ENCODE measurements around the gene GAL3ST3. TPM values are rescaled to one million over a fixed set of nuclear protein-coding genes. Genes with fewer than 3 reads are reported as not detected.

Gene GAL3ST3
- polyA plus RNA-seq, 1 donor (not counting 4 experiments of a cell fraction or from before 2014, with no cell fraction given) = not detected

GRCh38 chr11:66075273-66075672 is 26.3 kb upstream of the GAL3ST3 start:
- Histone ChIP-seq H3K9me3 (ENCODE audit: control insufficient read depth, low read depth, low read length) (no peaks in the 10 kb centered on the region), H3K36me3 (ENCODE audit: control insufficient read depth in 2 of 2, extremely low read depth in 1 of 2, insufficient read depth in 2 of 2, low read length in 2 of 2) (peaks cover 4 to 19% of the 10 kb centered on the region in 2 experiments), H4K20me1 (ENCODE audit: control insufficient read depth, extremely low read depth, insufficient read depth, low read length) (no peaks in the 10 kb centered on the region), H3K27me3 (ENCODE audit: control insufficient read depth, extremely low read depth, insufficient read depth, low read length) (no peaks in the 10 kb centered on the region), H2AFZ (ENCODE audit: control insufficient read depth, low read length) (no peak overlapping the region), H3K4me2 (ENCODE audit: control insufficient read depth, extremely low read depth, insufficient read depth, low read depth, low read length) (no peak overlapping the region), H3K4me3 (ENCODE audit: control insufficient read depth in 2 of 3, extremely low read depth in 1 of 3, insufficient read depth in 2 of 3, low read depth in 1 of 3, low read length in 3 of 3) (no peak overlapping the region), H3K27ac (ENCODE audit: control insufficient read depth, insufficient read depth, low read length) (no peak overlapping the region), H3K9ac (ENCODE audit: control insufficient read depth, extremely low read depth, insufficient read depth, low read length) (no peak overlapping the region), H3K79me2 (ENCODE audit: control insufficient read depth, insufficient read depth, low read length) (peaks cover 61% of the 10 kb centered on the region), H3K9me1 (ENCODE audit: control insufficient read depth, extremely low read depth, insufficient read depth, low read length) (peaks cover 4% of the 10 kb centered on the region), H3K4me1 (ENCODE audit: control insufficient read depth, extremely low read depth, insufficient read depth, low read length) (peaks cover 24% of the 10 kb centered on the region)
- TF ChIP-seq CTCF (optimal IDR thresholded peaks at IDR 0.05 in 1 of 3, IDR thresholded peaks at IDR 0.05 in 1 of 3, conservative IDR thresholded peaks at IDR 0.05 in 1 of 3; ENCODE audit: extremely low read depth in 1 of 3, insufficient read depth in 2 of 3, low read length in 3 of 3) (no peak), EZH2 (IDR thresholded peaks at IDR 0.05; ENCODE audit: low read length) (no peak)
- FAIRE-seq (no peak), DNase-seq (ENCODE audit: low read depth, low spot score) (no peak)
- dilution Hi-C loops (cut with MboI; ENCODE audit: extremely low pct_ligation_motif_present, low sequenced_read_pairs) = no loop called here

DNA sequence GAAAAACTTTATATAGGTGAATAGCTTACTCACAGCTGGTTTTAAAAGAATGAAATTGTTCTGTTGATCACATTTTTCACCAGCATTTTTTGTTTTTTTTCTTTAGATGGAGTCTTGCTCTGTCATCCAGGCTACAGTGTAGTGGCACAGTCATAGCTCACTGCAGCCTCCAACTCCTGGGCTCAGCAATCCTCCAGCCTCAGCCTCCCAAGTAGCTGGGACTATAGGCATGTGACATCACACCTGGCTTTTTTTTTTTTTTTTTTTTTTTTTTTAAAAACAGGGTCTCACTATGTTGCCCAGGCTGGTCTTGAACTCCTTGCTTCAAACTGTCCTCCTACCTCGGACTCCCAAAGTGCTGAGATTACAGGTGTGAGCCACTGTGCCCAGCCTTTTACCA is 24.7 kb upstream of the GAL3ST3 start:
- Histone ChIP-seq H3K27me3 (ENCODE audit: control insufficient read depth, extremely low read depth, insufficient read depth, low read length) (no peaks in the 10 kb centered on the region), H3K4me3 (ENCODE audit: control insufficient read depth in 2 of 3, extremely low read depth in 1 of 3, insufficient read depth in 2 of 3, low read depth in 1 of 3, low read length in 3 of 3) (no peak overlapping the region), H3K9me1 (ENCODE audit: control insufficient read depth, extremely low read depth, insufficient read depth, low read length) (peaks cover 4% of the 10 kb centered on the region), H3K4me1 (ENCODE audit: control insufficient read depth, extremely low read depth, insufficient read depth, low read length) (peaks cover 32% of the 10 kb centered on the region), H3K79me2 (ENCODE audit: control insufficient read depth, insufficient read depth, low read length) (peaks cover 53% of the 10 kb centered on the region), H3K36me3 (ENCODE audit: control insufficient read depth in 2 of 2, extremely low read depth in 1 of 2, insufficient read depth in 2 of 2, low read length in 2 of 2) (peaks cover 7 to 25% of the 10 kb centered on the region in 2 experiments), H3K9ac (ENCODE audit: control insufficient read depth, extremely low read depth, insufficient read depth, low read length) (no peak overlapping the region), H3K9me3 (ENCODE audit: control insufficient read depth, low read depth, low read length) (no peaks in the 10 kb centered on the region), H4K20me1 (ENCODE audit: control insufficient read depth, extremely low read depth, insufficient read depth, low read length) (peaks cover 3% of the 10 kb centered on the region), H3K4me2 (ENCODE audit: control insufficient read depth, extremely low read depth, insufficient read depth, low read depth, low read length) (no peak overlapping the region), H2AFZ (ENCODE audit: control insufficient read depth, low read length) (no peak overlapping the region), H3K27ac (ENCODE audit: control insufficient read depth, insufficient read depth, low read length) (no peak overlapping the region)
- dilution Hi-C loops (cut with MboI; ENCODE audit: extremely low pct_ligation_motif_present, low sequenced_read_pairs) = no loop called here
- FAIRE-seq = no peak
- TF ChIP-seq CTCF (optimal IDR thresholded peaks at IDR 0.05 in 1 of 3, IDR thresholded peaks at IDR 0.05 in 1 of 3, conservative IDR thresholded peaks at IDR 0.05 in 1 of 3; ENCODE audit: extremely low read depth in 1 of 3, insufficient read depth in 2 of 3, low read length in 3 of 3) = no peak
- TF ChIP-seq EZH2 (IDR thresholded peaks at IDR 0.05; ENCODE audit: low read length) = no peak
- DNase-seq (ENCODE audit: low read depth, low spot score) = no peak

Data from keratinocyte (primary cell).